ENCODE measurements around the gene ARID5A. TPM values are rescaled to one million over a fixed set of nuclear protein-coding genes. Genes with fewer than 3 reads are reported as not detected.

Gene ARID5A
- total RNA-seq, 1 donor from 2014 or later, result 227 TPM

- intact Hi-C loops (cut with micrococcal nuclease), result loop anchor here (5.0 kb wide), 1 partner anchor 171 kb away; the partner anchor contains the start of gene CNNM4
Measured at GRCh38 chr2:96591494-96591893, 54.9 kb downstream of the ARID5A start.

GRCh38 chr2:96594282-96594681, 57.7 kb downstream of the ARID5A start:
- intact Hi-C loops (cut with micrococcal nuclease), result loop anchor here (1.0 to 5.0 kb wide), 4 partner anchors 23 to 369 kb away; partner anchors contain the start of genes CNNM4 and KANSL3

GRCh38 chr2:96594691-96595152, 58.2 kb downstream of the ARID5A start:
- intact Hi-C loops (cut with micrococcal nuclease), result loop anchor here (1.0 to 5.0 kb wide), 4 partner anchors 23 to 369 kb away; partner anchors contain the start of genes CNNM4 and KANSL3

GRCh38 chr2:96596596-96596995, 60.0 kb downstream of the ARID5A start:
- intact Hi-C loops (cut with micrococcal nuclease), result no loop called here

GRCh38 chr2:96599941-96600340, 63.4 kb downstream of the ARID5A start:
- intact Hi-C loops (cut with micrococcal nuclease), result no loop called here

- intact Hi-C loops (cut with micrococcal nuclease), result no loop called here
Measured at GRCh38 chr2:96601382-96602292, 65.1 kb downstream of the ARID5A start.

Other genes with a start within 250 kb of the ARID5A start
- gene SNRNP200, start 231.2 kb upstream of the ARID5A start, total RNA-seq, result 186 and 187 TPM in 2 replicates
- gene ITPRIPL1, start 211.4 kb upstream of the ARID5A start, total RNA-seq, result 40.4 and 40.8 TPM in 2 replicates
- 49.7 and 55.6 TPM in 2 replicates for gene NCAPH, start 201.0 kb upstream of the ARID5A start, total RNA-seq
- 1.2 and 1.7 TPM in 2 replicates for gene NEURL3, start 31.4 kb upstream of the ARID5A start, total RNA-seq
- 64.0 and 66.0 TPM in 2 replicates for gene KANSL3, start 101.6 kb downstream of the ARID5A start, total RNA-seq
- gene FER1L5, start 106.0 kb downstream of the ARID5A start, total RNA-seq, result not detected in 2 replicates
- gene LMAN2L, start 203.3 kb downstream of the ARID5A start, total RNA-seq, result 8.8 and 9.2 TPM in 2 replicates
- 11.5 and 12.5 TPM in 2 replicates for gene CNNM4, start 224.2 kb downstream of the ARID5A start, total RNA-seq